Ascending aorta (tissue), 2 donors: ENCODE results near the gene NUAK1. TPM values are rescaled to one million over a fixed set of nuclear protein-coding genes. Genes with fewer than 3 reads are reported as not detected.

Experiments
- DNase-seq, 2 donors: peaks; one replicate each; pipeline ENCODE4 v3.0.0-alpha.2; 2019; ENCODE audit warnings: low spot score in 2 of 2
- H3K27ac ChIP-seq, 2 donors: fragments of 200-600 bp; sonication (generic); one replicate each; pipeline ENCODE4 v1.5.1; 2016 to 2017; ENCODE audit warnings: mild to moderate bottlenecking in 1 of 2
- H3K27me3 ChIP-seq: fragments of 200-600 bp; sonication (generic); one replicate; pipeline ENCODE4 v1.5.1; 2017
- H3K36me3 ChIP-seq, 2 donors: fragments of 200-600 bp; sonication (generic); one replicate each; pipeline ENCODE4 v1.5.1; 2016
- H3K4me1 ChIP-seq, 2 donors: fragments of 200-600 bp; sonication (generic); one replicate each; pipeline ENCODE4 v1.5.1; 2016 to 2017; ENCODE audit warnings: mild to moderate bottlenecking in 1 of 2
- H3K4me3 ChIP-seq, 2 donors: fragments of 200-600 bp; sonication (generic); one replicate each; pipeline ENCODE4 v1.5.1; 2016 to 2017; ENCODE audit warnings: mild to moderate bottlenecking in 1 of 2
- H3K9me3 ChIP-seq, 2 donors: fragments of 200-600 bp; sonication (generic); one replicate each; pipeline ENCODE4 v1.5.1; 2016
- CTCF ChIP-seq, 3 experiments: fragments of 200-600 bp in 2 of 3; fragments of 450-650 bp in 1 of 3; sonication (generic) in 2 of 3; IDR thresholded peaks; one replicate each; pipeline ENCODE4 v1.5.1; 2016 to 2019; ENCODE audit warnings: antibody characterized with exemption in 3 of 3, mild to moderate bottlenecking in 1 of 3, moderate library complexity in 1 of 3
- intact Hi-C: fragments of 100-400 bp; cut with DNase I; formaldehyde crosslinking; loops from one replicate; pipeline ENCODE4 v1.15.1; 2023
- total RNA-seq: library from RNA; depleted of rRNA; stranded (reverse); fragments of >200 nt; gene quantifications from one replicate; pipeline ENCODE4 v1.1.0, GENCODE V29; 2016

NUAK1 gene
- total RNA-seq, 1 donor from 2014 or later: 29.7 TPM

- H3K9me3 ChIP-seq: no peaks in the 10 kb centered on the region
- no peaks in the 10 kb centered on the region for H3K4me1 ChIP-seq
- no peaks in the 10 kb centered on the region for H3K27me3 ChIP-seq
- intact Hi-C loops: no loop called here
- DNase-seq: no peak
- no peak overlapping the region for H3K4me3 ChIP-seq
- no peak overlapping the region for H3K27ac ChIP-seq
- no peak for TF ChIP-seq CTCF (IDR thresholded peaks at IDR 0.05)
- no peaks in the 10 kb centered on the region for H3K36me3 ChIP-seq
Measured at GRCh38 chr12:106171117-106171750, 32.5 kb upstream of the NUAK1 start.

GRCh38 chr12:106170285-106170684, 31.5 kb upstream of the NUAK1 start:
- Histone ChIP-seq H3K4me3 (no peak overlapping the region), H3K27me3 (no peaks in the 10 kb centered on the region), H3K36me3 (no peaks in the 10 kb centered on the region), H3K9me3 (no peaks in the 10 kb centered on the region), H3K4me1 (no peaks in the 10 kb centered on the region), H3K27ac (no peak overlapping the region)
- no peak for TF ChIP-seq CTCF (IDR thresholded peaks at IDR 0.05)
- intact Hi-C loops: no loop called here
- no peak for DNase-seq

GRCh38 chr12:106163712-106164111, 25.0 kb upstream of the NUAK1 start:
- Histone ChIP-seq H3K27me3 (no peaks in the 10 kb centered on the region), H3K4me3 (no peak overlapping the region), H3K9me3 (no peaks in the 10 kb centered on the region), H3K36me3 (no peaks in the 10 kb centered on the region), H3K27ac (no peak overlapping the region), H3K4me1 (no peaks in the 10 kb centered on the region)
- no peak for TF ChIP-seq CTCF (IDR thresholded peaks at IDR 0.05)
- DNase-seq: no peak
- intact Hi-C loops: no loop called here

- Histone ChIP-seq H3K4me1 (no peaks in the 10 kb centered on the region), H3K27me3 (no peaks in the 10 kb centered on the region), H3K27ac (no peak overlapping the region), H3K9me3 (no peaks in the 10 kb centered on the region), H3K36me3 (no peaks in the 10 kb centered on the region), H3K4me3 (no peak overlapping the region)
- DNase-seq: no peak
- no peak for TF ChIP-seq CTCF (IDR thresholded peaks at IDR 0.05)
- intact Hi-C loops: no loop called here
Measured at GRCh38 chr12:106161491-106161890, 22.7 kb upstream of the NUAK1 start.

- H3K4me3 ChIP-seq: no peak overlapping the region
- no peaks in the 10 kb centered on the region for H3K9me3 ChIP-seq
- H3K36me3 ChIP-seq: no peaks in the 10 kb centered on the region
- H3K27ac ChIP-seq: no peak overlapping the region
- H3K4me1 ChIP-seq: no peaks in the 10 kb centered on the region
- H3K27me3 ChIP-seq: no peaks in the 10 kb centered on the region
- intact Hi-C loops: no loop called here
- DNase-seq: no peak
- TF ChIP-seq CTCF (IDR thresholded peaks at IDR 0.05): no peak
Measured at GRCh38 chr12:106160915-106161314, 22.2 kb upstream of the NUAK1 start.

- H3K36me3 ChIP-seq: no peaks in the 10 kb centered on the region
- no peak overlapping the region for H3K4me3 ChIP-seq
- H3K27ac ChIP-seq: no peak overlapping the region
- intact Hi-C loops: no loop called here
- H3K4me1 ChIP-seq: no peaks in the 10 kb centered on the region
- H3K9me3 ChIP-seq: no peaks in the 10 kb centered on the region
- H3K27me3 ChIP-seq: no peaks in the 10 kb centered on the region
- no peak for TF ChIP-seq CTCF (IDR thresholded peaks at IDR 0.05)
- DNase-seq: no peak
Measured at GRCh38 chr12:106157802-106158201, 19.0 kb upstream of the NUAK1 start.
